Hindlimb muscle (tissue), 1 donor: ENCODE measurements around the gene ZNF362. TPM values are rescaled to one million over a fixed set of nuclear protein-coding genes. Genes with fewer than 3 reads are reported as not detected.
"Not testable (repeated sequence)": the region's sequence is repeated elsewhere in the genome, so short reads cannot be mapped to it uniquely, and the experiment has no call there.

Experiments
- DNase-seq: peaks from one replicate; pipeline ENCODE4 v3.0.0-alpha.2; 2013
- polyA plus RNA-seq: library from polyadenylated mRNA; unstranded; fragments of 120-200 nt; gene quantifications from one replicate; pipeline ENCODE4 v1.2.1, GENCODE V29; 2013; ENCODE audit not compliant: insufficient read length

ZNF362 gene
- polyA plus RNA-seq, 1 donor: 35.1 TPM

DNA sequence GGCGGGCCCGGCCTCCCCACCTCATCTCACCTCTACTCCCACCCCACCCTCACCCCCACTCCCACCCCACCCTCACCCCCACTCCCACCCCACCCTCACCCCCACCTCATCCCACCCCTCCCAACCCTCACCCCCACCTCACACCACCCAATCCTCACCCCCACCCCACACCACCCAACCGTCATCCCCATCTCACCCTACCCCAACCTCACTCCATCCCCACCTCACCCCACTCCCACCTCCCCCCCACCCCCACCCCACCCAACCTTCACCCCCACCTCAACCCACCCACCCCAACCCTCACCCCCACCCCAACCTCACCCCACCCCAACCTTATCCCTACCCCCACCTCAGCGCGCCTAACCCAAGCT is 51.2 kb downstream of the ZNF362 start:
- no peak for DNase-seq

DNA sequence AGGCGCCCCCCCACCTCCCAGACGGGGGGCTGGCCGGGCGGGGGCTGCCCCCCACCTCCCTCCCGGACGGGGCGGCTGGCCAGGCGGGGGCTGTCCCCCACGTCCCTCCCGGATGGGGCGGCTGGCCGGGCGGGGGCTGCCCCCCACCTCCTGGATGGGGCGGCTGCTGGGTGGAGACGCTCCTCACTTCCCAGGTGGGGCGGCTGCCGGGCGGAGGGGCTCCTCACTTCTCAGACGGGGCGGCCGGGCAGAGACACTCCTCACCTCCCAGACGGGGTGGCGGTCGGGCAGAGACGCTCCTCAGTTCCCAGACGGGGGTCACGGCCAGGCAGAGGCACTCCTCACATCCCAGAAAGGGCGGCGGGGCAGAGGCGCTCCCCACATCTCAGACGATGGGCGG is 53.1 kb downstream of the ZNF362 start:
- not testable (repeated sequence) for DNase-seq

DNA sequence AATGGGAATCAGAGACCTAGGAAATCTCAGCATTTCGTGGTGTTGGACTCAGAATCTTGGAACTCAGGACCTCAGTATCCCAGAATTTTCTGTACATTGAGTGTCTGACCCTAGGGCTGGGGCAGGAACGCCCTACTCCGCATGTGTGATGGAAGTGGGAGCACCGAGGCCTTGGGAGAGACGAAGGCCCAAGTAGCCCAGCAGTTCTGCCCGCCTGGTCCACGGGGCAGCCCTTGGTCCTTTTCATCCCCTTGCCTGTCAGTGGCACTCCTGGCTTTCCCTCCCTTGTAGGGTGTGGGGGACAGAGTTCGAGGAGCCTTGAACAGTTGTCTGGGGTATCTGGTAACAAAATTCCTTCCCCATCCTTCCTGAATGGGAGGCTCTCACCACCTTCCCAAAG is 54.4 kb downstream of the ZNF362 start:
- DNase-seq: no peak

DNA sequence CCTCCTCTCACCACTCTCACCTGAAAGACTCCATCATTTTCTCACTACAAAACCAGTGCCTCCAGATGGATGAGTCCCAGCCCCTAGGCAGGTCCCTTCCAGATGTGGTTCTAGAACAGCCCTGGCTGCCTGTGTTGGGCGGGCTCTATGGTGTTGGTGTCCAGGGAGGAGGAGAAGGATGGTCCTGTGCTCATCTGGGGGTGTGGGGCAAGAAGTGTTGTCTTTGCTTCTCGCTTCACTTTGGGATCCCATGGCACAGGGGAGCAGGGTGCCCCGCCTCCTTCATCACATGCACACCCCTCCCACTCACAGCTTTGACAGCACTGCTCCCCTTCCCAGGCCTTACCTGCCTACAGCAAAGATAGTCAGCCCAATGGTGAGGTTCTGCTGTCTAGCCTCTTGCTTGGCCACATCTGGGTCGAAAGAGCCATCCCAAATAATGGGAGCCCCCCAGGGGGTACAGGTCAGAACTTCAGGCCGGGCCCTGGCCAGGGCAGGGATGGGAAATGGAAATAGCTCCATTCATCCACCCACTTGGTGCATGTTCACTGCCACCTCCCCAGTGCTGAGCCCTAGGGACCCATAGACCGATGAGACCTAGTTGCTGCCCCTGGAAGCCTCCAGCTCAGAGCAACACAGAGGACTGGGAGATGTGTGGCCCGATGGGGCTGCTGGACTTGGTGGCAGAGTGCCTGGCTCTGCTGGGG is 55.6 kb downstream of the ZNF362 start:
- DNase-seq: no peak

DNA sequence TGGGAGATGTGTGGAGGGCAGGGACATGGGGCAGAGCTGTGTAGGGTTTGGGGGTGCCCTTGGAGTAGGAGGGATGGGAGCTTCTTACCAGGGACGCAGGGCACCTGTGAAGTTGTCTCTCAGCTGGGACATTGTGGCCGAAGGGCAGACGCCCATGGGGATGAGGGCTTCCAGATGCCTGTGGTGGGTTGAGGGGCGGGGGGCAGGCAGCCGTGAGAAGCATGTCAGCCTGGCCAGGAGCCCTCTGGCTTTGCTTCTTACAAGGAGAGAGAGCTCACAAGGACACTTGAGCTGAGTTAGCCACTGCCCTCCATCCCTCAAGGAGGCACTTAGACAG is 56.1 kb downstream of the ZNF362 start:
- DNase-seq: no peak

DNA sequence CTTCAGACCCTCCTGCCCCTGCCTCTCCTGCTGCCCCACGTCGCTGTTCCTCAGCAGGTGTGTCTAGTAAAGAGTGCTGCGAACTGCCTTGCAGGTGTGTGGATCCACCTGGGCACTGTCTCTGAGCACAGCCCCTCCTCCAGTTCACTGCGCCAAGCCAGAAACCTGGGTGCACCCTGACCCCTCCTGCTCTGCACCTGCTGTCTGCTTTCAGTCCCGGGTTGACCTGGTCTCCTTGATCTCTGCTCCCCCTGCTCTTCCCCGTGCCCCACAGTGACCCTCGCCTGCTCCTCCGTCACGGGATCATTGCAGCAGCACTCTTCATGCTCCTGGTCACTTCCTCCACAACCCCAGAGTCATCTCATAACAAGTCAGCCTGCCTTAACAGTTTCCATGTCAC is 58.1 kb downstream of the ZNF362 start:
- DNase-seq: no peak

DNA sequence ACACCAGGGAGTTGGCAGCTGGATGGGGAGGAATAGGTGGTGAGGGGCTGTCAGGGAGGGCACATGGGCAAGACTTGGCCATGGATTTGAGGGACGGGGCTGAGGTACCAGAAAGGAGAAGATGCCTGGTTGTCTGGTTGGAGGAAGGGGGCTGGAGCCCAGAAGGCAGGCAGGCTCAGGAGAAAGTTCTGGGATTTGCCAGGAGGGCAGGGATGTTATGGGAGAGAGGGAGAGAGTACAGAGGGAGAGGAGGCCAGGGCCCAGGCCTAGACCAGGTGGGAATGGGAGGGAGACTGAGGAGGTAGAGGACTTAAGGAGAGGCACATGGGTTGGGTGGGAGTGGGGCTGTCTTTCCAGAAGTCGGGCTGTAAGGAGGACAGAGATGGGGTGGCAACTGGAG is 60.3 kb downstream of the ZNF362 start:
- no peak for DNase-seq

DNA sequence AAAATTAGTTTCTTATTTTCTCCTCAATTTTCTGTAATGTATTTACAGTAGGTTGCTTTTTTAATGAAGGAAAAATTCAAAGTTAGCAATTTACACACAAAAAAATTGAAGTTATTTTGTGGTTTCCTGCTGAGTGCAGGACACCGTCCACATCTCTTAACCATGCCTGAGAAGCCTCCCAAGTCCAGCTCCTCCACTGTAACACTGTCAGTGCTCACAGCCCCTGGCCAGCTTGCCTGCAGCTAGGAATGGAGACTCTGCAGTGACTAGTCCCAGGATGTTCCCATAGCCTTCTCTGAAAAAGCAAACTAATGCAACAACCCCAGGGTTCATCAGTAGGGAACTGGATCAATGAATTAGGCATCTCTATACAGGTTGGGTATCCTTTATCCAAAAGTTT is 61.1 kb downstream of the ZNF362 start:
- no peak for DNase-seq

DNA sequence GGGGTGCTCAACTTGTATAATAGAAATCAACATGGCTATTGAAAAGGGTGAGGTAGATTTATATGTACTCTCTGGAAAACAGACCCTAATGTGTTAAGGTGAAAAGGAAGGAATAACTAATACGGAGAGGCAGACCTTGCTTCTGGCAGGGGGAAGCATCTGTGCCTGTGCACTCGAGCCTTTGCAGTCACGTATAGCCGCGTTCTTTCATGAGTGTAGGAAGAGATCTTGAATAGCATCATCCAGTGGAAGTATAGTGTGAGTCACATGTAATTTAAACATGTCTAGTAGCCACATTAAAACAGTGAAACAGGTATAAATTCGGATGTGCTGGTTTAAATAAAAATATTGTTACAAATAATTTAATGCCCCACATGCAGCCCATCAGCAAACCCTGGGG is 61.7 kb downstream of the ZNF362 start:
- DNase-seq: no peak

DNA sequence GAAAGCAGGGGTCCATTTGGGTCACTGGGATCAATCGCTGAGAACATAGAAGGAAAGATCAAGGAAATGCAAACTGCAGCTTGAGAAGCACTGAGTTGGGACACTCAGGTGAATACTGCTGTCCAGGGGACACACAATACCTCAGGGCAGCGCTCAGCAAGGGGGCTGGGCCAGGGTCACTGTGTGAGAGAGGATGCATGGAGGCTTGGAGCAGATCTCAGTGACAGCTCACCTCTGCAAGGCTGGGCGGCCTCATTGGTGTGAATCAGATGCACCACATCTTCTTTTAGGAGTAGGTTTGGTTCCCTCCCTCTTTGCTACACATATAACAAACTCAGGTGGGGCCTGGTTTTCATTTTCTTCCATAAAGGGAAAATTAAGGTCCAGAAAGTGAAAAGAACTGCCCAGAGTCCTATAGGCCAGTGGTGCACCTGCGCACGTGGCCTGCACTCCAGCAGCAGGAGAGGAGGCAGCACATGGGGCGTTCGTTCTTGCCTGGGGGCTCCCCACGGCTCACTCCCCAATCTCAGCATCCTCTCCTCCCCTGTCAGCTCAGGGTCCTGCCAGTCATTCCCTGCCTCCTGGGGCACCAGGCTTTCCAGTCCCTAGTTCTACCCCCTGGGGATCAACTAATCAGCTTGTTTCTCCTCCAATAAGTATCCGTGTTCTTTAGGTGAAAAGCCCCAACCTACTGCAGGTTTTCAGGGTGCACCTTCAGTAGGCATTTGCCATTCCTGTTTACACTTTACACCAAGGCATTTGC is 63.1 kb downstream of the ZNF362 start:
- DNase-seq: no peak

DNA sequence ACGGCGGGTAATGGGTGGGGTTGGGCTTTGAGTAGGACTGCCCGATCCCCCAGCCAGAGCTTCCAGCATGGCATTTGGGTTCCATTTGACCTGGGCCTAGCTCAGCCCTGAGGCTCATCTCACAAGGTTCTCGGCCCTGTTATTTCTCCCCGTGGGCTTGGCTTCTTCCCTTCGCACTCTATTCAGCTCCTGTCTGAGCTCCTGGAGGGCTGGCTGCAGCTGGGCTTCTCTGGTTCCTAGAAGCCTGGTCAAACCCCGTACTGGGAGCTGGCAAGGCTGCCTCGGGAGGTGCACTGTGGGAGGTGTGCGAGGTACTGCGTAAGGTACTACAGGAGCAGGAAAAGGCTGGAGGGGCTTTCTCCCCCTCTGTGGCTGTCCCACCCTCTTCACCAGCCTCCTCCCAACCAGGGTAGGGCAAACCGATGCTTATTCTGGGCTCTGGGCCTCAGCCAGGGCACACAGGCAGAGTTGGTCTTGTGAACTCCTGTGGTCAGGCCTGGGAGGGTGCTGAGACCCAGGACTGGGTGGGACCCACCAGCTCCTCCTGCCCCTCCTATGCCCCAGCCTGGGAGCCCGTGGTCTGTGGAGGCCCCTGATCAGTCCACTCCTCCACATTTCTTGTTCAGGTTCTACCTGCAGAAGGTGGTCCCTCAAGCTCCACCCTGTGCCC is 63.8 kb downstream of the ZNF362 start:
- no peak for DNase-seq

DNA sequence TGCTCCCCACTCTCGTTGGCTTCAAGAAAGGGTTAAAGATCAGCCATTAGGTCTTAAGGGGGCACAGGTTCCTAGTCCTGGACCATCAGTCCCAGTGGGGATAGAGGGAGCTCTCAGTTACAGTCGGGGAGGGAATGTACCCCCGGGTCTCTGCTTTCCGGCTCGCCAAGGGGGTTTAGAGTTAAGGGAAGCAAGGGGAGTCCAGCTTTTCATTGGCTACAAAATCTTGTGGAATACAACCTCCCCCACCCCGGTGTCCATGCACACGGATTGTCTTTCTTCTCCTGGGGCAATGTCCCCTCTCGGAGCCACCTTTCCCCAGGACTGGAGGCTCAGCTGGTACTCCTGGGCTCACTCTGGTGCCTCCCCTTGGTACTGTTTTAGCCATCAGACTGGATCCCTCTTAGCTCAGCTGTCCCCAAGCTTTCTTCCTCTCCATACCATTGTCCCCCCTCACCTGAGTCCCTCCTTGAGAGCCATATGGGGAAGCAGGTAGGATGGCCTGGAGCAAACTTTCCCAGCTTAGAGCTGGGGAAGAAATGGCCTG is 64.4 kb downstream of the ZNF362 start, which contains the start of gene A3GALT2:
Gene A3GALT2 (minus strand): TSS at position 480 of the 547 bp plus-strand sequence. CDS start 0 bp downstream, at position 480.
- no peak for DNase-seq

DNA sequence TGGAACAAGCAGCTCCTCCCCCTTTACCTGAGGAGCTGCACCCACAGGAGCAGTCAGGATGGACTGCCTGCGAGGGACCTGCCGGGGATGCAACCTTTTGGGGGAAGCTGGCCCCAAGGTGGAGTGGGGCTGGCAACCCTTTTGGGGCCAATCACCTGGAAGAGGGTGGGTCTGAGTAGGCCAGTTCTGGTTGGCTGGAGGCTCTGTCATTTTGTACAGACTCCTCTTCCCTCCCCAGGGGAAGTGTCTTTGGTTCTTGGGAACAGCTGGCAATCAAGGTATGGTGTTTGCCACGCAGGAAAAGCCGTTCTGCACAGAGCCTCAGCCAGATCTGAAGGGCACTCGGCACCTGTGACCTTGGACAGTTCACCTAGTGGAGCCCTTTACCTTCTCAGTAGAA is 64.9 kb downstream of the ZNF362 start:
- DNase-seq: no peak

DNA sequence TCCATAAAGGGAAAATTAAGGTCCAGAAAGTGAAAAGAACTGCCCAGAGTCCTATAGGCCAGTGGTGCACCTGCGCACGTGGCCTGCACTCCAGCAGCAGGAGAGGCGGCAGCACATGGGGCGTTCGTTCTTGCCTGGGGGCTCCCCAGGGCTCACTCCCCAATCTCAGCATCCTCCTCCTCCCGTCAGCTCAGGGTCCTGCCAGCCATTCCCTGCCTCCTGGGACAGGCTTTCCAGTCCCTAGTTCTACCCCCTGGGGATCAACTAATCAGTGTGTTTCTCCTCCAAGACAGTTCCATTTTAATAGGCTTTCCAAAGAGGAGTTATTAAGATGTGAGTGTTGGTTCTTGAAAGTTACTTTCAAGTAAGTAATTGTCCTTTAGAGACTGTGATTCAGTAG is 65.8 kb downstream of the ZNF362 start:
- no peak for DNase-seq

DNA sequence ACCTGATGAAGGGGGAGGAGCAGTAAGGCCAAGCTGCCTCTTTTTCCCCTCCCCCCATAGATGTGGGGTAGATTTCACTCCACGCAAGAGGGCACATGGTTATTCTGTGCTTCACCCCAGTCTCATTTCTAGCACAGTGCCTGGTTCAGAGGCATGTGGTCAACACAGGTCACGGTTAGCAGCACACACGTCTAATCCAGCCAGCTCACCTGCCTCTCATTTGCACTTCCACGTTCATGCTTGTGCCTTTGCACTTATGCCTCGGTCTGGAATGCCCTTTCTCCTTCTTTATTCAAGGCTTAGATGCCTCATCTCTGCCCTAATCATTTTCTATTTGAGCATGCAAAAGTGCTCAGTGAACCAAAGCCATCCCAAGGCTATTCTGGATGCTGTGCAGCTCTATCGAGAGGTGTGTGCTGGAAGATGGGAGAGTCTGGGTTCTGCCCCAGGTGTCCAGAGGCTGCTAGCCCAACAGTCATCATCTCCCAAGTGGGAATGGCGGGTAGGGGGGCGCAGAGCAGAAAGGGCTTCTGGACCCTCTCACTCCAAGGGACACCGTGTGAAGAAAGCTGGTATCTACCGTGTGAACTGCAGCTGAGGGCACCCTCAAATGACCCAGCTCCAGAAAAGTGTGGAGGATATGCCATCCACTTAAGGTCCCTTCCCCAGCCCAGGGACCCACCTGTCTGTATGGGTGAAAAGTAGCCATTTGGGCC is 66.7 kb downstream of the ZNF362 start:
- DNase-seq: no peak

DNA sequence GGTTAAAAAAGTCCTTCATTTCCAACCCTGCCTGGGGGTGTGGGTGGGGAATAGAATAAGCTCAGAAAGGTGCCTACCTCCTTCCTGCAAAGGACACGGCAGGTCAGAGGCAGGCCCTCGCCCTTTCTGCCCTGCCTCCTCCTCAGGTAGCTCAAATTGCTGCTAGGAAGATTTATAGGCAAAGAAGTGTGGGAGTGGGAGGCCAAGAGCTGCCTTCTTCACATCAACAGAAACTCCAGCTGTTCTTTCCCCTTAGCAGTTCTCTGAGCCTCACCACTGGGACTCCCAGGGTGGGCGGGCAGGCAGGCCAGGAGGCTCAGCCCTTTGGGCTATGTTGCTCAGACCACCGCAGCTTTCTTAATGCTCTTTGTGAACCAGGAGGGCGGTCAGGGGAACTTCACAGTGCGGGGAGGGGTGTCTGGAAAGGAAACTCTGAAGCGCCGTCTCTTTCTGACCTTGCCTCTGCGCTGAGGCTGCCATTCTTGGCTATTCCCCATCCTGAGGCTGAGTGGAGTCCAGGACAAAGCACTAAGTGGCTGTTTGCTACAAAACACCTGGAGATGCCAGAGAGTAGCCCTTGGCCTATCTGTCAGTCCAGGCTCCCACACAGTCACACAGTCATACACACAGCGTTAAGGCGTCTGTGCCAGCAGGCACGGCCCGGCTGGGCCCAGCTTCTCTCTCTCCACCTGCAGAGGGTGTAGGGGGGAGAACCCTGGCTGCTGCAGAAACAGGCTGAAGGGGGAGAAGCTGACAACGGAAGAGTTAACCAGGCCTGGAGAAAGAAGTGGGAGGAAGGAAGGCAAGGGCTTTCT is 67.6 kb downstream of the ZNF362 start:
- DNase-seq: no peak

DNA sequence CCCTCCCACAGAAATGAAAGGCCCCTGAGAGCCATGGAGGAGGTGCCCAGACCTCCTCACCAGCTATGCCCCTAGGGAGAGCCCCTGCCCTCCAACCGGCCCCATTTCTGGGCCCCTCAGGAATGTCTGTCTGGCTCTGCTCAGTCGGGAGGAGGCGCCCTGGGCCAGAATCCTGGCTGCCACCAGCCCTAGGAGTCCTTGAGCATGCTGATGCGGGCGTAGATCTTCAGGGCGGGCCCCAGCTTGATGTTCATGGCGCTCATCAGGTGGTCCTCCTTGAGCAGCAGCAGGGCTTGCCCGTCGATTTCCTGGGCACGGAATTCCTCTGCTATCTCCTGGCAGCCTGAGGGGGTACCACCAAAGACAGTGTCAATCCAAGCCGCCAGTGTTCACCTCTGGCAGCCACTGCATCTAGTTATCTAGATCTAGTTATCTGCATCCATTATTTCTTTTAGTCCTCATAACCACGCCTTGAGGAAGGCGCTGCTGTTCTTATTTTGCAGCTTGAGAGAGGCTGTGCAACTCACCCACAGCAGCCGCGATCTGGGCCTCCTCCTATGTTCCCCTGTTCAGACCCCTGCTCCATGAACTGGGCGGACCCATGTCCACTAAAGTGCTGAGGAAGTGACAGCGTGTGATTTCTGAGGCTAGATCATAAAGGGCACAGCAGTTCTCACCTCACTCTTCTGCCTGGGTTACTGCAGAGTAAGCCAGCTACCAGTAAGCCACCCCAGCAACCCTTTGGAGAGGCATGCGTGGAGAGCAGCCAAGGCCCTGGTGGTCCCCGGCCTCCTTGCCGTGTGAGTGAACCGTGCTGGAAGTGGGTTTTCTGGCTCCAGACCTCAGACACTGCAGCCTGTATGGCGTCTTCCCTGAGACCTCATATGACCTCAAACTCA is 68.6 kb downstream of the ZNF362 start:
- no peak for DNase-seq

DNA sequence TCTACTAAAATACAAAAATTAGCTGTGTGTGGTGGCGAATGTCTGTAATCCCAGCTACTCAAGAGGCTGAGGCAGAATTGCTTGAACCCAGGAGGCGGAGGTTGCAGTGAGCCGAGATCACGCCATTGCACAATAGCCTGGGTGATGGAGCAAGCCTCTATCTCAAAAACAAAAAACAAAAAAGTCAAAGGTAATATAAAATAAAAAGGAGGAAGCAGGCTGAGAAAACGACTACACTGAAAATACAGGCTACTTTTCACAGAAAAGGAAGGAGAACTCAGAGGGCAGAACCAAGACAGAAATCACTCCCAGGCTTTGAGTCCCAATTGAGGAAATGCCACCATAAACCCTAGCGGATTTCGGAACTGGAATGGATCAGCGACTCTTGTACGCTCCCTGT is 70.5 kb downstream of the ZNF362 start:
- DNase-seq: no peak

DNA sequence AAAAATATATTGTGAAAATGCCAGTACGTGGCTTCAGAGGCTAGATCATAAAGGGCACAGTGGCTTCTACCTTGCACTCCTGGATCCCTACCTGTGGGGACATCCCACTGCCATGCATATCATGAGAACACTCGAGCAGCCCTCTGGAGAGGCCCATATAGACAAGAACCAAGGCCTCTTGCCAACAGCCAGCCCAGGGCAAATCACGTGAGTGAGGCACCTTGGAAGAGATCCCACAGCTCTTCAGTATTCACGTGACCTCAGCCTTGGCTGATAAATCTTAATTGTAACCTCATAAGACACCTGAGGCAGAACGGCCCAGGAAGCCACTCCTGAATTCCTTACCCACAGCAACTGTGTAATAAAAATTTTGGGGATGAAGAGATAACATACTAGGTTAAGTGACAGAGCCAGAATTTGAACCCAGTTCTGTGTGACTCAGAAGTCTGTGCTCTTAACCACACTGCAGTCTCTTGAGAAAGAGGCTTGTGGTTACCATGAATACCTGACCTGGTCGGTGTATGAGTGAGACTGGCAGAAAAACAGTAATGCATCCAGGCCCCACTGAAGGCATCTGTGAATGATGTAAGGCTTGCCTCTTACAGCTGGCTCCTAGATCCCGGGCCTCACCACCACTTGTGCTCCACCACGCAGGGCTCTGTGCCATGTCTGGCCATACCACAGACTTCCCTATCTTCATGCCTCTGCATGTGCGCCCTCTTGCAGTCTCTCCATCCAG is 71.5 kb downstream of the ZNF362 start:
- DNase-seq: no peak

DNA sequence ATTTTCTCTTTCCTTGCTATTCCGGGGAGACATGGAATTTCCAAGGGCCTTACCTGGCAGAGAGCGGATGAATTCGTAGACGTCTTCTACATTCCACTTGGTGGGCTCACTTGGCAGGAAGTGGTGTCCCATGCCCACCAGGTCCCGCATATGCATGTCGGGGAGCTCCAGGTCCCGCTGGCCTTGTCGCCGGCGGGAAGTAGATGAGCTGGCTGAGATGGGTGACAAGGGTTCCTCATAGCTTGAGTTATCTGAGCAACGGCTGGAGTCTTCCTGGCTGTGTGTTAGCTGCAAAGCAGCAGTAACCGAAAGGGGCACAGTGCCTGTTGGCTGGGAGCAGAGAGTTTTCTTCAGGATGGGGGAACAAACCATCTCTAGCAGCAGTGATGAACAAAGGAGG is 72.5 kb downstream of the ZNF362 start:
- no peak for DNase-seq
